Measurements from ENCODE around the gene CRYAB.

The CRYAB gene

GRCh38 chr11:111937844-111938243 is 26.3 kb upstream of the CRYAB start:
- Histone ChIP-seq H2AFZ (ENCODE audit: low read depth, low read length) (peak overlapping the region; percentile 15), H3K79me1 (replicated peaks; ENCODE audit: low read length, poor library complexity, severe bottlenecking) (peaks cover 16% of the 10 kb centered on the region), H2BK5ac (ENCODE audit: low read depth, low read length, poor library complexity, severe bottlenecking) (peak overlapping the region; percentile 74), H4K8ac (ENCODE audit: low read length) (peak overlapping the region; percentile 76), H3K36me3 (ENCODE audit: control insufficient read depth in 1 of 2, insufficient read depth in 2 of 2, low read depth in 1 of 2, low read length in 2 of 2) (no peaks in the 10 kb centered on the region), H3K4ac (ENCODE audit: low read depth in 1 of 2, low read length in 2 of 2) (peak overlapping the region; percentile 59 to 81), H3K23ac (ENCODE audit: low read length in 2 of 2) (peak overlapping the region in 1 of 2 experiments; percentile 23), H3K27me3 (ENCODE audit: control insufficient read depth in 1 of 2, insufficient read depth in 1 of 2, low read length in 2 of 2) (no peaks in the 10 kb centered on the region), H3K4me2 (ENCODE audit: low read length, poor library complexity, severe bottlenecking) (peak overlapping the region; percentile 64), H3K4me3 (ENCODE audit: insufficient read depth in 1 of 2, low read depth in 1 of 2, low read length in 2 of 2) (peak overlapping the region in 1 of 2 experiments; percentile 81), H3K27ac (ENCODE audit: low read length, poor library complexity, severe bottlenecking) (peak overlapping the region; percentile 46), H3K9ac (ENCODE audit: low read length) (peak overlapping the region; percentile 77), H3K4me1 (ENCODE audit: control insufficient read depth, insufficient read depth, low read depth, low read length) (peaks cover 23% of the 10 kb centered on the region), H3K14ac (ENCODE audit: low read length in 2 of 2) (peak overlapping the region in 1 of 2 experiments; percentile 79), H2BK120ac (ENCODE audit: low read depth, low read length) (peak overlapping the region; percentile 71), H3K18ac (ENCODE audit: low read depth in 1 of 2, low read length in 2 of 2) (peak overlapping the region; percentile 52 to 92), H2AK5ac (ENCODE audit: low read length, severe bottlenecking) (peak overlapping the region; percentile 28), H2BK12ac (ENCODE audit: low read length in 2 of 2) (peak overlapping the region; percentile 72 to 83), H4K91ac (ENCODE audit: low read length) (peak overlapping the region; percentile 92), H3K9me3 (ENCODE audit: control insufficient read depth, low read length) (no peaks in the 10 kb centered on the region), H2BK15ac (ENCODE audit: low read depth, poor library complexity, severe bottlenecking) (no peak overlapping the region)
- WGBS: 62% methylated on average over 7 of the region's 7 CpGs
- peak; percentile 35 for DNase-seq

DNA sequence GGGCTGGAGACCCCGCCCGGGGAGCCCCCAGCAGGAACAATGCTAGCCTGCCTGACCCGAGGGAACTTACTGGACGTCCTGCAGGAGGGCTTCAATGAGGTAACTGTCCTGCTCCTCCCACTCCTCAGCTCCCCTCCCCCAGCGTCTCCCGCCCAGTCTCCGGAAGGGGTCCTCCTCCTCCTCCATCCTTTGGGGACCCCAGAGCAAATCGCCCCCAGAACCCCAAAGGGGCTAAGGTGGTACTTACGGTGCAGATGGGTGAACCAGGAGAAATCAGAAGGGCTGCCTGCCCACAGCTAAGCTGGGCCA is 25.8 kb upstream of the CRYAB start:
- H2BK120ac ChIP-seq (ENCODE audit: low read depth, low read length): peak overlapping the region; percentile 71
- H3K27me3 ChIP-seq (ENCODE audit: control insufficient read depth in 1 of 2, insufficient read depth in 1 of 2, low read length in 2 of 2): no peaks in the 10 kb centered on the region
- H3K14ac ChIP-seq (ENCODE audit: low read length in 2 of 2): peak overlapping the region in 1 of 2 experiments; percentile 79
- H3K79me1 ChIP-seq (replicated peaks; ENCODE audit: low read length, poor library complexity, severe bottlenecking): peaks cover 14% of the 10 kb centered on the region
- no peaks in the 10 kb centered on the region for H3K36me3 ChIP-seq (ENCODE audit: control insufficient read depth in 1 of 2, insufficient read depth in 2 of 2, low read depth in 1 of 2, low read length in 2 of 2)
- peak overlapping the region; percentile 59 to 81 for H3K4ac ChIP-seq (ENCODE audit: low read depth in 1 of 2, low read length in 2 of 2)
- peak overlapping the region; percentile 64 for H3K4me2 ChIP-seq (ENCODE audit: low read length, poor library complexity, severe bottlenecking)
- peak overlapping the region; percentile 74 for H2BK5ac ChIP-seq (ENCODE audit: low read depth, low read length, poor library complexity, severe bottlenecking)
- peak overlapping the region; percentile 83 for H2BK15ac ChIP-seq (ENCODE audit: low read depth, poor library complexity, severe bottlenecking)
- DNase-seq: no peak
- H3K23ac ChIP-seq (ENCODE audit: low read length in 2 of 2): no peak overlapping the region
- peak overlapping the region; percentile 81 for H3K4me3 ChIP-seq (ENCODE audit: insufficient read depth in 1 of 2, low read depth in 1 of 2, low read length in 2 of 2)
- H3K18ac ChIP-seq (ENCODE audit: low read depth in 1 of 2, low read length in 2 of 2): peak overlapping the region; percentile 52 to 92
- H3K9ac ChIP-seq (ENCODE audit: low read length): peak overlapping the region; percentile 77
- H2AFZ ChIP-seq (ENCODE audit: low read depth, low read length): peak overlapping the region; percentile 100
- H3K9me3 ChIP-seq (ENCODE audit: control insufficient read depth, low read length): no peaks in the 10 kb centered on the region
- H2BK12ac ChIP-seq (ENCODE audit: low read length in 2 of 2): peak overlapping the region; percentile 72 to 83
- peak overlapping the region; percentile 92 for H4K91ac ChIP-seq (ENCODE audit: low read length)
- peak overlapping the region; percentile 46 for H3K27ac ChIP-seq (ENCODE audit: low read length, poor library complexity, severe bottlenecking)
- H4K8ac ChIP-seq (ENCODE audit: low read length): peak overlapping the region; percentile 76
- 4% methylated on average over 9 of the region's 9 CpGs for WGBS
- peaks cover 23% of the 10 kb centered on the region for H3K4me1 ChIP-seq (ENCODE audit: control insufficient read depth, insufficient read depth, low read depth, low read length)
- peak overlapping the region; percentile 28 for H2AK5ac ChIP-seq (ENCODE audit: low read length, severe bottlenecking)

- WGBS: 100% methylated on average over 1 of the region's 3 CpGs
- H2BK12ac ChIP-seq (ENCODE audit: low read length in 2 of 2): peak overlapping the region in 1 of 2 experiments; percentile 10
- no peaks in the 10 kb centered on the region for H3K9me3 ChIP-seq (ENCODE audit: control insufficient read depth, low read length)
- H3K36me3 ChIP-seq (ENCODE audit: control insufficient read depth in 1 of 2, insufficient read depth in 2 of 2, low read depth in 1 of 2, low read length in 2 of 2): no peaks in the 10 kb centered on the region
- no peak overlapping the region for H2BK15ac ChIP-seq (ENCODE audit: low read depth, poor library complexity, severe bottlenecking)
- no peak overlapping the region for H3K18ac ChIP-seq (ENCODE audit: low read depth in 1 of 2, low read length in 2 of 2)
- H2BK120ac ChIP-seq (ENCODE audit: low read depth, low read length): no peak overlapping the region
- H3K4me1 ChIP-seq (ENCODE audit: control insufficient read depth, insufficient read depth, low read depth, low read length): peaks cover 23% of the 10 kb centered on the region
- no peak overlapping the region for H4K91ac ChIP-seq (ENCODE audit: low read length)
- H3K23ac ChIP-seq (ENCODE audit: low read length in 2 of 2): no peak overlapping the region
- no peak overlapping the region for H2AFZ ChIP-seq (ENCODE audit: low read depth, low read length)
- H2AK5ac ChIP-seq (ENCODE audit: low read length, severe bottlenecking): no peak overlapping the region
- peak; percentile 49 for DNase-seq
- H3K27me3 ChIP-seq (ENCODE audit: control insufficient read depth in 1 of 2, insufficient read depth in 1 of 2, low read length in 2 of 2): no peaks in the 10 kb centered on the region
- no peak overlapping the region for H3K27ac ChIP-seq (ENCODE audit: low read length, poor library complexity, severe bottlenecking)
- peaks cover 6% of the 10 kb centered on the region for H3K79me1 ChIP-seq (replicated peaks; ENCODE audit: low read length, poor library complexity, severe bottlenecking)
- H3K4ac ChIP-seq (ENCODE audit: low read depth in 1 of 2, low read length in 2 of 2): peak overlapping the region in 1 of 2 experiments; percentile 17
- H3K9ac ChIP-seq (ENCODE audit: low read length): peak overlapping the region; percentile 77
- H2BK5ac ChIP-seq (ENCODE audit: low read depth, low read length, poor library complexity, severe bottlenecking): no peak overlapping the region
- H3K4me2 ChIP-seq (ENCODE audit: low read length, poor library complexity, severe bottlenecking): no peak overlapping the region
- H4K8ac ChIP-seq (ENCODE audit: low read length): no peak overlapping the region
- H3K4me3 ChIP-seq (ENCODE audit: insufficient read depth in 1 of 2, low read depth in 1 of 2, low read length in 2 of 2): peak overlapping the region in 1 of 2 experiments; percentile 81
- no peak overlapping the region for H3K14ac ChIP-seq (ENCODE audit: low read length in 2 of 2)
Measured at GRCh38 chr11:111936040-111936540, 24.5 kb upstream of the CRYAB start.

GRCh38 chr11:111935317-111936039 is 23.9 kb upstream of the CRYAB start:
- whole genome bisulfite sequencing: 69% methylated on average over 4 of the region's 4 CpGs

More at GRCh38 chr11:111935317-111936039, 23.9 kb upstream of the CRYAB start:
- Histone ChIP-seq H3K4me1 (ENCODE audit: control insufficient read depth, insufficient read depth, low read depth, low read length) (peaks cover 22% of the 10 kb centered on the region), H4K91ac (ENCODE audit: low read length) (no peak overlapping the region), H3K27me3 (ENCODE audit: control insufficient read depth in 1 of 2, insufficient read depth in 1 of 2, low read length in 2 of 2) (no peaks in the 10 kb centered on the region), H3K18ac (ENCODE audit: low read depth in 1 of 2, low read length in 2 of 2) (no peak overlapping the region), H4K8ac (ENCODE audit: low read length) (no peak overlapping the region), H2BK5ac (ENCODE audit: low read depth, low read length, poor library complexity, severe bottlenecking) (no peak overlapping the region), H3K36me3 (ENCODE audit: control insufficient read depth in 1 of 2, insufficient read depth in 2 of 2, low read depth in 1 of 2, low read length in 2 of 2) (no peaks in the 10 kb centered on the region), H2BK12ac (ENCODE audit: low read length in 2 of 2) (peak overlapping the region in 1 of 2 experiments; percentile 0), H3K79me1 (replicated peaks; ENCODE audit: low read length, poor library complexity, severe bottlenecking) (peaks cover 1% of the 10 kb centered on the region), H3K9ac (ENCODE audit: low read length) (peak overlapping the region; percentile 77), H3K27ac (ENCODE audit: low read length, poor library complexity, severe bottlenecking) (no peak overlapping the region), H2BK120ac (ENCODE audit: low read depth, low read length) (no peak overlapping the region), H2BK15ac (ENCODE audit: low read depth, poor library complexity, severe bottlenecking) (no peak overlapping the region), H2AFZ (ENCODE audit: low read depth, low read length) (no peak overlapping the region), H3K23ac (ENCODE audit: low read length in 2 of 2) (no peak overlapping the region), H3K4ac (ENCODE audit: low read depth in 1 of 2, low read length in 2 of 2) (no peak overlapping the region), H3K14ac (ENCODE audit: low read length in 2 of 2) (no peak overlapping the region), H3K4me3 (ENCODE audit: insufficient read depth in 1 of 2, low read depth in 1 of 2, low read length in 2 of 2) (peak overlapping the region in 1 of 2 experiments; percentile 81), H3K4me2 (ENCODE audit: low read length, poor library complexity, severe bottlenecking) (no peak overlapping the region), H3K9me3 (ENCODE audit: control insufficient read depth, low read length) (no peaks in the 10 kb centered on the region), H2AK5ac (ENCODE audit: low read length, severe bottlenecking) (no peak overlapping the region)
- DNase-seq: peak; percentile 61

Data from mesenchymal stem cell (in vitro differentiated cells and primary cell).